Mammary epithelial cell (primary cell): ENCODE data around the gene PAIP2.

Experiments used
- EZH2 ChIP-seq: IDR thresholded peaks from 2 replicates; pipeline ENCODE4 v1.6.1; 2012; ENCODE audit warnings: low read length, inconsistent platforms, borderline replicate concordance
- TF ChIP-seq, protein P1 (sequence below), 2 donors: IDR thresholded peaks in 1 of 2; conservative IDR thresholded peaks in 1 of 2; 2 replicates each; pipeline ENCODE4 v1.5.1; 2011 to 2012; ENCODE audit warnings: inconsistent platforms in 2 of 2, low read length in 2 of 2, mild to moderate bottlenecking in 2 of 2, control low read depth in 1 of 2, low read depth in 1 of 2; ENCODE audit not compliant: insufficient read depth in 1 of 2; ENCODE audit errors: extremely low read depth in 1 of 2

DNA sequence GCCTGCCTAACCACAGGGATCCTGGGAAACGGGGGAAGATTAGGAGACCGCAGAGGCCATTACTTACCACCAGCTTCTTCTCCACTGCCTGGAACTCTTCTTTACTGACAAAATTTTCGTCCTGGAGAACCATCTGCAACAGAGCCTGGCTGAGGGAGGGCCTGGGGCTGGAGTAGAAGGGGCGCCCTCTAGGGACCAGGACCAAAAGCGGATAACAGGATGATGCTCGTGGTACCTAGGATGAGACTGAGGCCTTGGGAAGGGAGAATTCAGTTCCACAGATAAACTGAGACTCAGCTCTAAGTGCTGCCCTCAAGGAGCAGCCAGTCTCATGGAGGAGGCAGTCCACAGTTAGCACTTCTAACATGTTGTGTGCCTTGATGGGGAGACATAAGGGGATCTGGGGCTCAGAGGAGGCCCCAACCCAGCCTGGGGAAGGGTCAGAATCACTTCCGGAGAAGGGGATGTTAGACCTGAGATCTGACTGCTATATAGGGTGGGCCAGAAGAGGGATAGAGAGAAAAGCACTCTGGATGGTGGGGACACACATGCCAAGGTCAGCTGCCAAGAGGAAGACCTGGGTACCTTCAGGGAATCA lies 61.0 kb downstream of the PAIP2 start:
- TF ChIP-seq, protein P1, sequence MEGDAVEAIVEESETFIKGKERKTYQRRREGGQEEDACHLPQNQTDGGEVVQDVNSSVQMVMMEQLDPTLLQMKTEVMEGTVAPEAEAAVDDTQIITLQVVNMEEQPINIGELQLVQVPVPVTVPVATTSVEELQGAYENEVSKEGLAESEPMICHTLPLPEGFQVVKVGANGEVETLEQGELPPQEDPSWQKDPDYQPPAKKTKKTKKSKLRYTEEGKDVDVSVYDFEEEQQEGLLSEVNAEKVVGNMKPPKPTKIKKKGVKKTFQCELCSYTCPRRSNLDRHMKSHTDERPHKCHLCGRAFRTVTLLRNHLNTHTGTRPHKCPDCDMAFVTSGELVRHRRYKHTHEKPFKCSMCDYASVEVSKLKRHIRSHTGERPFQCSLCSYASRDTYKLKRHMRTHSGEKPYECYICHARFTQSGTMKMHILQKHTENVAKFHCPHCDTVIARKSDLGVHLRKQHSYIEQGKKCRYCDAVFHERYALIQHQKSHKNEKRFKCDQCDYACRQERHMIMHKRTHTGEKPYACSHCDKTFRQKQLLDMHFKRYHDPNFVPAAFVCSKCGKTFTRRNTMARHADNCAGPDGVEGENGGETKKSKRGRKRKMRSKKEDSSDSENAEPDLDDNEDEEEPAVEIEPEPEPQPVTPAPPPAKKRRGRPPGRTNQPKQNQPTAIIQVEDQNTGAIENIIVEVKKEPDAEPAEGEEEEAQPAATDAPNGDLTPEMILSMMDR (conservative IDR thresholded peaks at IDR 0.05 in 1 of 2, IDR thresholded peaks at IDR 0.05 in 1 of 2; ENCODE audit: extremely low read depth in 1 of 2, insufficient read depth in 1 of 2, low read depth in 1 of 2, low read length in 2 of 2): peak; percentile 51 to 59
- no peak for TF ChIP-seq EZH2
